Parathyroid adenoma (tissue), 2 donors: ENCODE results near the gene RAB43.
"Not testable (repeated sequence)": the region's sequence is repeated elsewhere in the genome, so short reads cannot be mapped to it uniquely, and the experiment has no call there.

ENCODE experiments used
- H2AFZ ChIP-seq: fragments of 300-600 bp; sonication (generic); one replicate; pipeline ENCODE4 v1.7.0; 2017; ENCODE audit warnings: antibody characterized with exemption, mild to moderate bottlenecking
- H3K27ac ChIP-seq: fragments of 300-600 bp; sonication (generic); one replicate; pipeline ENCODE4 v1.7.0; 2017
- H3K27me3 ChIP-seq: fragments of 300-600 bp; sonication (generic); one replicate; pipeline ENCODE4 v1.7.0; 2017; ENCODE audit warnings: low read length; ENCODE audit not compliant: control insufficient read depth, insufficient read depth
- H3K36me3 ChIP-seq: fragments of 300-600 bp; sonication (generic); one replicate; pipeline ENCODE4 v1.7.0; 2017; ENCODE audit warnings: low read length; ENCODE audit not compliant: control insufficient read depth, insufficient read depth
- H3K4me1 ChIP-seq: fragments of 300-600 bp; sonication (generic); one replicate; pipeline ENCODE4 v1.7.0; 2017; ENCODE audit warnings: control low read depth
- H3K4me2 ChIP-seq: fragments of 300-600 bp; sonication (generic); one replicate; pipeline ENCODE4 v1.7.0; 2017; ENCODE audit warnings: low read length
- H3K4me3 ChIP-seq: fragments of 300-600 bp; sonication (generic); one replicate; pipeline ENCODE4 v1.7.0; 2017; ENCODE audit warnings: low read depth, low read length
- H3K79me2 ChIP-seq: fragments of 300-600 bp; sonication (generic); one replicate; pipeline ENCODE4 v1.7.0; 2017; ENCODE audit warnings: control low read depth
- H3K9ac ChIP-seq: fragments of 300-600 bp; sonication (generic); one replicate; pipeline ENCODE4 v1.7.0; 2017; ENCODE audit warnings: mild to moderate bottlenecking
- H3K9me3 ChIP-seq: fragments of 300-600 bp; sonication (generic); one replicate; pipeline ENCODE4 v1.7.0; 2017; ENCODE audit warnings: low read length; ENCODE audit not compliant: control insufficient read depth
- TF ChIP-seq, protein P1 (sequence below): fragments of 300-600 bp; sonication (generic); IDR thresholded peaks from one replicate; pipeline ENCODE4 v1.7.0; 2017; ENCODE audit warnings: antibody characterized with exemption, mild to moderate bottlenecking
- donor health status: primary hyperparathyroidism.

The RAB43 gene

DNA sequence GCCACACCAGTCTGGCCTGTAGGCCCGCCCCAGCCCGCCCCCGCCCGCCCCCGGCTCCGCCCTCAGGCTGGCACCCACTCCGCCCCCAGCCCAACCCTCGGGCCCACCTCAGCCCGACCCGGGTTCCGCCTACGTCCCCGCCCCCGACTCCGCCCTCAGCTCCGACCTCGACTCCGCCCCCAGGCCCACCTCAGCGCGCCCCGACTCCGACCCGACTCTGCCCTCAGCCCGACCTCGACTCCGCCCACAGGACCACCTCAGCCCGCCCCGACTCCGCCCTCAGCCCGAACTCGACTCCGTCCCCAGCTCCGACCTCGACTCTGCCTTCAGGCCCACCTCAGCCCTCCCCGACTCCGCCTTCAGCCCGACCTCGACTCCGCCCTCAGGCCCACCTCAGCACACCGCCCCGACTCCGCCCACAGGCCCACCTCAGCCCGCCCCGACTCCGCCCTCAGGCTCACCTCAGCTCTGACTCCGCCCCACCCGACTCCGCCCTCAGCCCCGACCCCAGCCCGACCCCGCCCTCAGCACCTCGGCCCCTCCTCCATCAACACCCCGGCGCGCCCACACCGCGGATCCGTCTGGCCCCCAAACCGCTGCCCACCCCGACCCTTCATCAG is at the start of gene RAB43:
RAB43 (minus strand) TSS at position 13 of the 620 bp plus-strand sequence. CDS start 315 bp downstream, outside the sequence.
- Histone ChIP-seq H3K4me3 (peak within 1 kb of the TSS; percentile 80), H3K4me2 (peak within 1 kb of the TSS; percentile 98), H3K79me2 (peaks cover 18% of the 10 kb centered on the region), H2AFZ (peak within 1 kb of the TSS; percentile 99), H3K9ac (peak within 1 kb of the TSS; percentile 95), H3K27ac (peak within 1 kb of the TSS; percentile 85), H3K36me3 (no peaks in the 10 kb centered on the region), H3K4me1 (peaks cover 11% of the 10 kb centered on the region), H3K9me3 (no peaks in the 10 kb centered on the region), H3K27me3 (no peaks in the 10 kb centered on the region)
- TF ChIP-seq, protein P1, sequence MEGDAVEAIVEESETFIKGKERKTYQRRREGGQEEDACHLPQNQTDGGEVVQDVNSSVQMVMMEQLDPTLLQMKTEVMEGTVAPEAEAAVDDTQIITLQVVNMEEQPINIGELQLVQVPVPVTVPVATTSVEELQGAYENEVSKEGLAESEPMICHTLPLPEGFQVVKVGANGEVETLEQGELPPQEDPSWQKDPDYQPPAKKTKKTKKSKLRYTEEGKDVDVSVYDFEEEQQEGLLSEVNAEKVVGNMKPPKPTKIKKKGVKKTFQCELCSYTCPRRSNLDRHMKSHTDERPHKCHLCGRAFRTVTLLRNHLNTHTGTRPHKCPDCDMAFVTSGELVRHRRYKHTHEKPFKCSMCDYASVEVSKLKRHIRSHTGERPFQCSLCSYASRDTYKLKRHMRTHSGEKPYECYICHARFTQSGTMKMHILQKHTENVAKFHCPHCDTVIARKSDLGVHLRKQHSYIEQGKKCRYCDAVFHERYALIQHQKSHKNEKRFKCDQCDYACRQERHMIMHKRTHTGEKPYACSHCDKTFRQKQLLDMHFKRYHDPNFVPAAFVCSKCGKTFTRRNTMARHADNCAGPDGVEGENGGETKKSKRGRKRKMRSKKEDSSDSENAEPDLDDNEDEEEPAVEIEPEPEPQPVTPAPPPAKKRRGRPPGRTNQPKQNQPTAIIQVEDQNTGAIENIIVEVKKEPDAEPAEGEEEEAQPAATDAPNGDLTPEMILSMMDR, result no peak

DNA sequence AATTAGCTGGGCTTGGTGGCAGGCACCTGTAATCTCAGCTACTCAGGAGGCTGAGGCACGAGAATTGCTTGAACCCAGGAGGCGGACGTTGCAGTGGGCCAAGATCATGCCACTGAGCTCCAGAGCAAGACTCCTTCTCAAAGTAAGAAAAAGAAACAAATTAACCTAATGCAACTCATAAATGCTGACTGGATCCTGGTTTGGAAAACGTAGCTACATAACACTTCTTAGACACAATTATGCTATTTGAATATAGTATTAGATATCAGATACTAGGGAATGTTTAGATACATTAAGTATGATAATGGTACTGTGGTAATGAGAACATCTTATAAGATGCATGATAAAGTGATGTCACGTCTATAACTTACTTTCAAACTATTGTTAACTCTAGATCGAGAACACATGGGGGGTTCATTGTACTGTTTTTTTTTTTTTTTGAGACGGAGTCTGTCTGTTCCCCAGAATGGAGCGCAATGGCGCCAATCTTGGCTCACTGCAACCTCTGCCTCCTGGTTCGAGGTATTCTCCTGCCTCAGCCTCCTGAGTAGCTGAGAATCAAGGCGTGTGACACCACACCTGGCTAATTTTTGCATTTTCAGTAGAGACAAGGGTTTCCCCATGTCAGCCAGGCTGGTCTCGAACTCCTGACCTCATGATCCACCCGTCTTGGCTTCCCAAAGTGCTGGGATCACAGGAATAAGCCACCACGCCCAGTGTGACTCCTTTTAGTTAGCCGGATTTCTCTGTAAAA is 45.2 kb upstream of the RAB43 start:
- H3K36me3 ChIP-seq, result no peaks in the 10 kb centered on the region
- H3K4me3 ChIP-seq, result no peak overlapping the region
- H3K4me1 ChIP-seq, result peaks cover 4% of the 10 kb centered on the region
- no peak overlapping the region for H3K27ac ChIP-seq
- H2AFZ ChIP-seq, result no peak overlapping the region
- TF ChIP-seq, protein P1, result no peak
- H3K9ac ChIP-seq, result no peak overlapping the region
- no peaks in the 10 kb centered on the region for H3K9me3 ChIP-seq
- no peaks in the 10 kb centered on the region for H3K27me3 ChIP-seq
- H3K4me2 ChIP-seq, result no peak overlapping the region
- peaks cover 4% of the 10 kb centered on the region for H3K79me2 ChIP-seq

DNA sequence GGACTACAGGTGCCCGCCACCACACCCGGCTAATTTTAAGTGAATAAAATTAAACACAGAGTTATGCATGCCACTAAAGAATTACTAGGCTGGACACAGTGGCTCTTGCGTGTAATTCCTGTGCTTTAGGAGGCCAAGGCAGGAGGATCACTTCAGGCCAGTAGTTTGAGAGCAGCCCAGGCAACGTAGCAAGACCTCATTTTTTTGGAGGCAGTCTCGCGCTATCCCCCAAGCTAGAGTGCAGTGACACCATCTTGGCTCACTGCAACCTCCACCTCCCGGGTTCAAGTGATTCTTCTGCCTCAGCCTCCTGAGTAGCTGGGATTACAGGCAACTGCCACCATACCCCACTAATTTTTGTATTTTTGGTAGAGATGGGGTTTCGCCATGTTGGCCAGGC is 44.0 kb upstream of the RAB43 start:
- H3K4me2 ChIP-seq, H3K9me3 ChIP-seq, H3K79me2 ChIP-seq, H3K27ac ChIP-seq, H3K4me1 ChIP-seq, H2AFZ ChIP-seq, H3K27me3 ChIP-seq, H3K4me3 ChIP-seq, H3K9ac ChIP-seq, H3K36me3 ChIP-seq: not testable (repeated sequence)

DNA sequence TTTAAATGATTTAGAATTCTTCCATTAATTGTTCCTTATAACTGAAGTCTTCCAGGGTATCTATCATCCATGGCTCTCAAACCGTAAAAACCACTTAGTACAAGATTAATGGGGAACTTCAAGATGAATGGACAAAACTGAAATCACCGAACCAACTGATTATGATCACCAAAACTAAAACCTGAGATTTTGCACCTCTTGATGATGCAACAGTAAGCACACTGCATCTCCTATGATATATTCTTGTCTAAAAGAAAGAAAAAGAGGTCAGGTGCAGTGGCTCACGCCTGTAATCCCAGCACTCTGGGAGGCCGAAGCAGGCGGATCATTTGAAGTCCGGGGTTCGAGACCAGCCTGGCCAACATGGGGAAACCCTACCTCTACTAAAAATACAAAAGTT is 42.9 kb upstream of the RAB43 start:
- TF ChIP-seq, protein P1, result no peak

DNA sequence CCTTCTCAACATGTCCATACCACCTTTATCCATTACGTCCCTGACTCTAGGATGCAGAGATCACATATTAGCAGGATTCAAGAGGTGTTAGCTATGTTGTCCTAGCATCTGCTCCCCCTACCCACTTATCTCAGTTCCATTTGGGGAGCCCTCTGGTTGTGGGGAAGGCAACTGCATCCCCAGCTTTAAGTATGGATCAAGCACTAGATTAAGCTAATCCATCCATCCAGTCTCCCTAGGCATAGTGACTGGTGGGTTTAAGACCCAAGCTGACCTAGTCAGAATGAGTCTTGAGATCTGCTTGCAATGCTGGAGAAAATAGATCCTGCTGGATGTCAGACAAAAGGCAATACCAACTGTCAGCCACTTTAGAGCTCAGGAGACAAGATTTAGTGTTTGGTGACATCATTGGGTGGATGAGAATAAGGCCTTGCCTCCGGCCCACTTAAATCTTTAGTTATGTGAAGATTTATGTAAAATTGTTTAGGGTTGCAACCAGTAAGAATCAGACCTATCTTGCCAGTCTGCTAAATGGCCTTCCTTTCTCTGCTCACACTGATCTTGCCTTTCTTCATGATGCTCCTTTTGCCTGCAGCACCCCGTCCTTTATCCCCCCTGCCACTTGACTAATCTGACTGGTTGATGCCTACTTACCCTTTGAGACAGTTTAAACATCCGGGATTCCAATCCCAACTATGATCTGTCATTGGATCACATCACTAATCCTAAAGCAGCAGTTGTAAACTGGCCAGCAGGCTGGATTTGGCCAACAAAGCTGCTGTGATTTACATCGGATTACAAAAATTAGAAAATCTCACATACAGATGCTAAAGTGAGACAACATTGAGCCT is 41.4 kb upstream of the RAB43 start:
- Histone ChIP-seq H3K4me1 (peaks cover 9% of the 10 kb centered on the region), H3K4me2 (no peak overlapping the region), H3K36me3 (no peaks in the 10 kb centered on the region), H3K4me3 (no peak overlapping the region), H2AFZ (no peak overlapping the region), H3K27ac (no peak overlapping the region), H3K27me3 (no peaks in the 10 kb centered on the region), H3K9ac (no peak overlapping the region), H3K79me2 (peaks cover 15% of the 10 kb centered on the region), H3K9me3 (no peaks in the 10 kb centered on the region)
- TF ChIP-seq, protein P1, result no peak

More for the DNA sequence above, 42.9 kb upstream of the RAB43 start:
- Histone ChIP-seq H3K27me3 (no peaks in the 10 kb centered on the region), H3K9ac (no peak overlapping the region), H3K9me3 (no peaks in the 10 kb centered on the region), H3K4me2 (no peak overlapping the region), H2AFZ (no peak overlapping the region), H3K27ac (no peak overlapping the region), H3K36me3 (no peaks in the 10 kb centered on the region), H3K79me2 (peaks cover 10% of the 10 kb centered on the region), H3K4me3 (no peak overlapping the region), H3K4me1 (peaks cover 6% of the 10 kb centered on the region)
